ENCODE data around the gene SLC35F3. TPM values are rescaled to one million over a fixed set of nuclear protein-coding genes. Genes with fewer than 3 reads are reported as not detected.

The SLC35F3 gene
- total and polyA plus RNA-seq, 7 donors: under 0.01 to 0.54 (median 0.28) TPM; not detected in 2

DNA sequence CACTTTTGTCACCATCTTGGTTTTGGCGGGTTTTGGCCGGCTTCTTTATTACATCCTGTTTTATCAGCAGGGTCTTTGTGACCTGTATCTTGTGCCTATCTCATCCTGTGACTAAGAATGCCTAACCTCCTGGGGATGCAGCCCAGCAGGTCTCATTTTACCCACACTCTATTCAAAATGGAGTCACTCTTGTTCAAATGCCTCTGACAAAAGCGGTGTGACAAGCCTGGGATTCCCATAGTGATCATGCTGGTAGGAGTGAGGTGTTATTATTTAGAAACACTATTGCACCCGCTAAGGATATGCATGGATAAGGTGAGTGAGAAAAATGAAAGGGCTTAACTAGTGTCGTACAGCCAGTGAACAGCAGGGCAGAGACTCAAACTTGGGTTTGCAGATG is 357.1 kb downstream of the SLC35F3 start:
- Histone ChIP-seq H3K36me3 (no peaks in the 10 kb centered on the region), H3K9me3 (peaks cover 0 to 4% (median 0%) of the 10 kb centered on the region in 4 donors), H3K27me3 (no peaks in the 10 kb centered on the region), H3K27ac (no peak overlapping the region), H3K4me1 (no peaks in the 10 kb centered on the region), H3K4me3 (no peak overlapping the region)
- TF ChIP-seq POLR2AphosphoS5 (IDR thresholded peaks at IDR 0.05) (no peak), CTCF (IDR thresholded peaks at IDR 0.05) (no peak), POLR2A (IDR thresholded peaks at IDR 0.05) (no peak), EP300 (IDR thresholded peaks at IDR 0.05) (no peak)
- intact Hi-C loops (cut with DNase I): no loop called here
- 81 to 90% methylated on average over 5 of the region's 5 CpGs for WGBS, 2 donors
- no peak for DNase-seq

- Histone ChIP-seq H3K27ac (no peak overlapping the region), H3K9me3 (peaks cover 0 to 4% (median 0%) of the 10 kb centered on the region in 4 donors), H3K4me1 (no peaks in the 10 kb centered on the region), H3K36me3 (no peaks in the 10 kb centered on the region), H3K4me3 (no peak overlapping the region), H3K27me3 (no peaks in the 10 kb centered on the region)
- intact Hi-C loops (cut with DNase I): no loop called here
- WGBS, 2 donors: 67 to 77% methylated on average over 6 of the region's 6 CpGs
- no peak for DNase-seq
- no peak for TF ChIP-seq CTCF (IDR thresholded peaks at IDR 0.05)
- TF ChIP-seq EP300 (IDR thresholded peaks at IDR 0.05): no peak
- TF ChIP-seq POLR2A (IDR thresholded peaks at IDR 0.05): no peak
- no peak for TF ChIP-seq POLR2AphosphoS5 (IDR thresholded peaks at IDR 0.05)
These were observed 357.7 kb downstream of the SLC35F3 start for GRCh38 chr1:234262007-234262753.

DNA sequence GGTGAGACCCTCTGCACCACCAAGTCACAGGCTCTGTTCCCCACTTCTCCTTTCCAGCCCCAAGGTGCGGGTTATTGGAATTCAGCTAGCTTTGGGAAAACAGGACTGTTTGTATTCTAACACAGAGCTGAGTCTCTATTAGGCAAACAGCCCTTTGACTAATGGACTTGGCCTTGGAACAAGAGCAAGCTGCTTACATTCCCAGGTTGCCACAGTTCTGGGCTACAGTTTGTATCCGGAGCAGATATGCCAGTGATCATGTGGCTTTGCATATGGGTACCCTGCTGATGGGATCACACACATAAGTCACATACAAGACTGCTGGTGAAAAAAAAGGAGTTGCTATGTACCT is 358.3 kb downstream of the SLC35F3 start:
- WGBS, 2 donors: 58 to 74% methylated on average over 2 of the region's 2 CpGs
- TF ChIP-seq CTCF (IDR thresholded peaks at IDR 0.05): no peak
- no peak for TF ChIP-seq EP300 (IDR thresholded peaks at IDR 0.05)
- no peak for TF ChIP-seq POLR2AphosphoS5 (IDR thresholded peaks at IDR 0.05)
- no peak for TF ChIP-seq POLR2A (IDR thresholded peaks at IDR 0.05)
- H3K4me3 ChIP-seq: no peak overlapping the region
- intact Hi-C loops (cut with DNase I): no loop called here
- H3K4me1 ChIP-seq: no peaks in the 10 kb centered on the region
- H3K27me3 ChIP-seq: no peaks in the 10 kb centered on the region
- H3K27ac ChIP-seq: no peak overlapping the region
- DNase-seq: no peak
- no peaks in the 10 kb centered on the region for H3K36me3 ChIP-seq
- H3K9me3 ChIP-seq: peaks cover 0 to 4% (median 0%) of the 10 kb centered on the region in 4 donors

DNA sequence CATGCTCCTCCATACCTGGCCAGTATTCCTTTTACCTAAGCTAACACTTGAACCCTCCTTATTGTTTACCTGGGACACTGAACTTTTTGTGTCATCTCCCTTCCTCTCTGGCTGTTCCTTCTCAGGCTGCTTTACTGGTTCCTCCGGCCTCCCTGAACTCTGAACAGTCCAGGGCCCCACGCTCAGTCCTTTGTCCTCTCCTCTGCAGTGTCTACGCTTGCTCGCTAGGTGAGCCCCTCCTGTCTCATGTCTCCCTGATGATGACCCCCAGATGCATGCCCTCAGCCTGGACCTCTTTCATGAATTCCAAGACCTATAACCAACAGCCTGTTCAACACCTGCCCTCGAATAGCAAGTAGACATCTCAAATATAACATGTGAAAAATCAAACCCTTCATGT is 360.4 kb downstream of the SLC35F3 start:
- Histone ChIP-seq H3K27me3 (no peaks in the 10 kb centered on the region), H3K4me1 (no peaks in the 10 kb centered on the region), H3K27ac (no peak overlapping the region), H3K36me3 (no peaks in the 10 kb centered on the region), H3K4me3 (no peak overlapping the region), H3K9me3 (no peaks in the 10 kb centered on the region)
- no peak for DNase-seq
- TF ChIP-seq EP300 (IDR thresholded peaks at IDR 0.05): no peak
- no peak for TF ChIP-seq POLR2A (IDR thresholded peaks at IDR 0.05)
- TF ChIP-seq POLR2AphosphoS5 (IDR thresholded peaks at IDR 0.05): no peak
- no peak for TF ChIP-seq CTCF (IDR thresholded peaks at IDR 0.05)
- WGBS, 2 donors: 81 to 87% methylated on average over 5 of the region's 5 CpGs
- intact Hi-C loops (cut with DNase I): no loop called here

DNA sequence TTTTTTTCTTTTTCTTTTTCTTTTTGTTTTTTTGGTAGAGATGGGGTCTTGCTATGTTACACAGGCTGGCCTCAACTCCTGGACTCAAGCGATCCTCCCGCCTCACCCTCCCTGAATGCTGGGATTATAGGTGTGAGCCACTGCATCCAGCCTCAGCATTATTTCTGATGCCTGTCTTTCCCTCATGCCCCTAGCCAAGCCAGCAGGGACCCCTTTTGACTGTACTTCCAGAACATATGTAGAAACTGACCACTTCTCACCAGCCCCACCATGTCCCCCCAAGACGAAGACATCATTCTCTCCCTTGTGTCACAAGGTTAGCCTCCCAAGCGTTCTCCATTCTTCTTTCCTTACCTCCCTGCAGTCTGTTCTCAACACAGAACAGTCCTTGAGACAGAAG is 360.8 kb downstream of the SLC35F3 start:
- TF ChIP-seq CTCF (IDR thresholded peaks at IDR 0.05) (no peak), EP300 (IDR thresholded peaks at IDR 0.05) (no peak), POLR2A (IDR thresholded peaks at IDR 0.05) (no peak), POLR2AphosphoS5 (IDR thresholded peaks at IDR 0.05) (no peak)

More for the DNA sequence above, 360.8 kb downstream of the SLC35F3 start:
- H3K9me3 ChIP-seq: no peaks in the 10 kb centered on the region
- 93 to 96% methylated on average over 4 of the region's 4 CpGs for WGBS, 2 donors
- H3K27ac ChIP-seq: no peak overlapping the region
- no peak overlapping the region for H3K4me3 ChIP-seq
- H3K27me3 ChIP-seq: no peaks in the 10 kb centered on the region
- intact Hi-C loops (cut with DNase I): no loop called here
- no peaks in the 10 kb centered on the region for H3K4me1 ChIP-seq
- DNase-seq: no peak
- no peaks in the 10 kb centered on the region for H3K36me3 ChIP-seq
